Stimulated activated CD8-positive, alpha-beta memory T cell treated with anti-CD3 and anti-CD28 coated beads, Interleukin-7, amount 100 ng/mL, for 4 hours (primary cell): ENCODE results near the gene RPTOR.
A peak's percentile ranks its signal among the peaks of the same experiment; 100 is the strongest.

Experiments used
- DNase-seq, 2 donors: peaks; one replicate each; pipeline ENCODE4 v3.0.0-alpha.2; 2020; ENCODE audit warnings: low read depth in 2 of 2

The RPTOR gene

DNA sequence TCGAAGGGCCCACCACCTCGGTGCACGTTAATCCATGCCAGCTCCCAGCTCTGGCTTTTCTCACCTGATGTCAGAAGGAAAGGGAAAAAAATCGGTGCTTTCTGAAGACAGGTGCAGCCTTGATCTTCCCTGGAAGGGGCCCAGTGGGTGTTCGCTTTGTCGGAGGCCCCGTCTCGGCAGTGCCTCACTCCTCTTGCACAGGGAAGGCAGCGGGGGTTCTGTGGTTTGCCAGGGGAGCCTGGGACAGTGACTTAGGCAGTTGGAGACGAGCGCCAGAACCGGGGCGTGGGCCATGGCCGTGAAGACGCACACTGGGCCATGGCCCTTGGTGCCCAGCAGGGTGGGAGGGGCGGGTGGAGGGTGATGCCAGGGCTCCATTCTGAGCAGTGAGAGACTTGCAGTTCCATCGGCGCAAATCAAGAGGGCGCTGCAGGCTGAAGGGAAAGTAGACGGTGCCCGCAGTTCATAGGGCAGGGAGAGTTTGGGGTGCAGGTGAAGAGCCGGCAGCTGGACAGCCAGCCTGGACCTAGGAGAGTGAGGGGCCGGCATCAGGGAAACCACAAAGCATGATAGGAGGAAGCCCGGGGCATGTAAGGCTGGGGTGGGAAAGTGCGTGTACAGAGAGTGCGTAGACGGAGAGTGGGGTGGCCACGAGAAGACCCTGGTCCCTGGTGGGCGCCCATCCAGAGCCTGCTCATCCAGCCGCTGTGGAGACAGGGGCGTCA lies 345.7 kb downstream of the RPTOR start:
- DNase-seq: no peak

DNA sequence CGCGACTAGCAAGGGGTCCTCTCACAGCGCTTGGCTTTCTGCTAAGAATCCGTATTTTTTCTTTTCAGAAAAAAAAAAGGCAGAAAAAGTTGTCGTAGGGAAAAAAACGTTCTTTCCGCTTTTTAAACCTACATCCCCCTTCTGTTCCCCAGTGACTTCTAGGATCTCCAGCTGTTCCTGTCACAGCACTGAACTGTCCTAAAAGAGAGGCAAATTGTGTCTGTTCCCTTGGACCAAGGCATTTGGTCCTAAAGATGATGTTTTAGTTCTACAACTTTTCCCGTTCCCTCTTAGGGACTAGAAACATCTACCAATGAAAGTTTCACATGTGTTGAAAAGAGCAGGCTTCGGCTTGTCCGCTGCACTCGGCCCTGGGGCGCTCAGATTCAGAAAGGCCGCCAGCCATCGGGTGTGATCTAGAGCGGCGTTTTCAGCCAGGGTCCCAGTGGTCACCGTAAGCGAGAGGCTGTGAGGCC lies 346.3 kb downstream of the RPTOR start:
- DNase-seq: no peak

DNA sequence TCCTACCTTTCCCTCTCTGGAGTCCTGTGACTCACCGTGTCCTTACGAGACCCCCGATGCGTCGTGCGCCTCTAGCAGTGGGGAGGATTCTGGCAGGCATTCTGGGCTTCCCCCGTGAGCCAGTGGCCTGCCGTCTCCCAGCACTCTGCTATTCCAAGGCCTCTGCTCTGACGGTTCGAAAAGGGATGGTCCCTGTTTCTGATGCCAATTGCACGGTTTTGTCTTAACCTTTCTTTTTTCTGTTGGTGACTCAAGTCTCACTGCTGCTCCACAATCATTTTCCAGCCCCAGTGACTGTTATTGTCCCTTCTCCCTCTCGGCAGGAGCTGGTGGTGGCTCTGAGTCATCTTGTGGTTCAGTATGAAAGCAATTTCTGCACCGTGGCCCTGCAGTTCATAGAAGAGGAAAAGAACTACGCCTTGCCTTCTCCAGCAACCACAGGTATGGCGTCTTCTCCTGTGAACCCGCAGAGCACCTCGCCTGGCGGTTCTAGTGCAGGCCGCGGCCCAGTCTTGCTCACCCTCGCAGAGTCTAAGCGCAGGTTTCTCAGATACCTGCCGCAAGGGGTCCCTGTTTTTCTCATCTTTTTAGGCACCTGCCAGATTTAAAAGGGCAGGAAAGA lies 346.9 kb downstream of the RPTOR start:
- DNase-seq: peak; percentile 62 to 79

DNA sequence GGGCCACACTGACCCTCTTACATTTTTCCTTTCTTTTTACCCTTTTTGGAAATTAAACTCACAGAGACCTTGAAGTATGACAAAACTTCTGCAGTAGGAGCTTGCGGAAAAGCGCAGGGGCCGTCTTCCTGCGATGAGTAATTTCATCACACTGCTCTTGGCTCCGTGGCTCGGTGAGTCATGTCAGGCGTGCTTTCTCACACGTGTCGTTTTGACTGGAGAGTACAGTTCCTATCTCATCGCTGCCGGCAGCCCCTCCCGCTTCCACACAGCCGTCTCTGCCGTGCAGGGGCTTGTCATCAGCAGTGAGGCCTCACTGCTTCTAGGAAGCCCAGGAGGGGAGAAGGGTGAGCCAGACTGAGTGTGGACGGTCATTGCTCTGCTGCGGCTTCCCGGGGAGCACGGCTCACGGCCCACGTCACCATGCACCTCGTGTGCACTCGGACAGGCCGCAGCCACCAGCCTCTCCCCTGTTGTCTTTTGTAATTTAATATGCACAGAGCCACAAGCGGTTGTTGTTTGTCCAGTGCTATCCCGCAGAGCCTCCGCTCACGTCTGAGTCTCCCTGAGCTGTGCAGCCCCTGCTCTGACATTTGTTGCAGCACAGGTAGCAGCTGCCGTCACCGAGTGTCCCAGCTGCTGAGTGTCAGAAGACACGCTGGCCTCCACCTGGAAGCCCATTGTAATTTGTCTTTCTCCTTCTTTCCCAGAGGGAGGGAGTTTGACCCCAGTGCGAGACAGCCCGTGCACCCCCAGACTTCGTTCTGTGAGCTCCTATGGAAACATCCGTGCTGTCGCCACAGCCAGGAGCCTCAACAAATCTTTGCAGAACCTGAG lies 347.6 kb downstream of the RPTOR start:
- peak; percentile 75 to 88 for DNase-seq

DNA sequence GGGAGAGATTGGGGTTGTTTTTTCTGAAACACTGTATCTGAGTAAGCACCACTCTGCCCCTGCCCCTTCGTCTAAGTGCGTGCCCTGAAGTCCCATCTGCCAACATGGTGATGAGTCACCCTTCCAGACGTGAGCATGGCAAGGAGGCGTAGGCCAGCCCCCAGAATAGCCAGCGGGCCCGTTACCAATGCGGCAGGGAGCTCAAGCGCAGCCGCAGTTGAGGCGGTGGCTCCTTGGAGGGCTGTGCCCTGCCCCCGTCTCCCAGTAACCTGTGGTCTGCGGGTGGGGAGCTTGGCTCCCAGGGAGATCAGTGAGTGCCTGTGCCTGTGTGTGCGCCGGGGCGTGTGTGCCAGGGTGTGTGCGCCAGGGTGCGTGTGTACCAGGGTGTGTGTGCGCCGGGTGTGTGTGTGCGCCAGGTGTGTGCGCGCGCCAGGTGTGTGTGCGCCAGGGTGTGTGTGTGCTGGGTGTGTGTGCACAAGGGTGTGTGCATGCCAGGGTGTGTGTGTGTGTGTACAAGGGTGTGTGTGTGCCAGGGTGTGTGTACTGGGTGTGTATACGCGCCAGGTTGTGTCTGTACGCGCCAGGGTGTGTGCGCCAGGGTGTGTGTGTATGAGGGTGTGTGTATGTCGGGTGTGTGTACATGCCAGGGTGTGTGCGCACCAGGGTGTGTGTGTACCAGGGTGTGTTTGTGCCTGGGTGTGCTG lies 348.4 kb downstream of the RPTOR start:
- DNase-seq: peak; percentile 40 to 46

DNA sequence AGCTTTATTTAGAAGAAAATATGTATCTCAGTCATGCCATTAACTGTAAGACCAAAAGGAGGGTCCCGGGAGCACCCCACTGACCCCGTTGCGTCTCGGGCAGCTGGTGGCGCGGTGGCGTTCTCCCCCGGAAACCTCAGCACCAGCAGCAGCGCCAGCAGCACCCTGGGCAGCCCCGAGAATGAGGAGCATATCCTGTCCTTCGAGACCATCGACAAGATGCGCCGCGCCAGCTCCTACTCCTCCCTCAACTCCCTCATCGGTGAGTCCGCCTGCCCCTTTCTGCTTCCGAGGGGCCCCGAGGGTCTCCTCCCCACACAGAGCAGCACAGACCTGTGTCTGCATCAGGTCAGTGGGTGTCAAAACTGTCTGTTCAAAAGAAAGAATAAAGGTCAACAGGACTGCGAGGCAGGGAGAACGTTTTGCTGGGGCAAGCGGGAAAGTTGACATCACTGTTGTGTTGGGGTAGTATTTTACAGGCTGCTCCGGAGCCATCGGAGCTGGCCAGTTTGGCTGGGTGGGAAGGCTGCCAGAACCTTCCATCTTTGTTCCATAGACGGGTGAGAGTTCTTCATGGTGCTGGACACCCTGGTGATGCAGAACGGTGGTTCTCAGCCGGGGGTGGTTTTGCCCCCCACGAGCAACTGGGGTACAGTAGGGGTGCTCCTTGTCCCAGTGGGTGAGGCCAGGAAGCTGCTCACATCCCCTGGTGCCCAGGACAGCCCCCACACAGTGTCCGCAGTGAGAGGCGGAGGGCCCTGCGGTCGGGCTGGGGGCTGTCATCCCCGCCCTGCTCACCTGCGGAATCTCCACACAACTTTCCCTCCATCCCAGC lies 349.2 kb downstream of the RPTOR start:
- no peak for DNase-seq

DNA sequence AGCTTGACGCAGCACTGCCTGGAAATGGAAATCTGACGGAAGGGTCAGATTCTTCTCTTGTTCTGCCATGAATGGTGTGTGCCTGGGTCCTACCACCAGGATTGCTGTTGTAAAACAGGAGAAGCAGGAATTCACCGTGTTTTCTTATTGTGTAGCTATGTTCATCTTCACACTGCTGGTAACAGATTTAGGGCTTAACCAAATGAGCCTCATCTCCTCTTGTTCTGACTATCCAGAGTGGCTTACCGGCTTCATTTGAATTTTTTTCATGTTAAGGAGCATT lies 349.7 kb downstream of the RPTOR start:
- DNase-seq: no peak

DNA sequence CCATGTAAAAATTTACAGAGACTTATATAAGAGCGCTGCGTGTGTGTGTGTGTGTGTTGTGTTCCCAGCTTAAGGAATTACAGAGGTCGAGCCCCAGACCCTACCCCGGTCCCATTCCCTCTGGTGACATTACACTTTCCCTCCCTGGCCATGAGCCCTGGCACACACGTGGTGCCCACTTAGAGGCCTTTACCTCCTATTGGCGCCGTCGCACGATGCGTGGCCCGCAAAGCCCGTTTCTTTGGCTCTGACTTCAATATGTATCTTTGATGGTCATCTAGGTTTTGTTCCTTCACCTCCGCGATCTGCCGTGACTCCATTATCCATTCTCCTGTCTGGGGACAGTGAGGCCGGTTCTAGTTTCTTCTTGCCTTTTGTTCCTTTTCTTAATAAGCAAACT lies 350.1 kb downstream of the RPTOR start:
- no peak for DNase-seq

DNA sequence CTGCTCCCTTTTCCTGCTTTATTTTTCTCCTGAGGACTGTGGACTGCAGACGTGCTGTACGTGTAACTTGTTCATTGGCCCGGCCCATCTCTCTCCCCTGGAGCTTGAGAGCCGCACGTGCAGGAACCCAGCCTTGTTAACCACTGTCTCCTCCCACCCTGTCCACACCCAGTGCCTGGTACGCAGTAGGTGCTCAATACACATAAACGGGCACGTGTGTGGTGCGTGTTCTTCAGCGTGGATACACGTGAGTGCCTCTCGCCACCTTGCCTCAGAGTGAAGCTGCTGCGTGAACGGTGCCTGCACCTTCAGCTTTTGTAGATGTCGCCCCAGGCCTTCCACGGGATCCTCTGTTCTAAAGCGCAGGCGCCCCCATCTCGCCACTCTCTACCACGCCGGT lies 350.7 kb downstream of the RPTOR start:
- no peak for DNase-seq

DNA sequence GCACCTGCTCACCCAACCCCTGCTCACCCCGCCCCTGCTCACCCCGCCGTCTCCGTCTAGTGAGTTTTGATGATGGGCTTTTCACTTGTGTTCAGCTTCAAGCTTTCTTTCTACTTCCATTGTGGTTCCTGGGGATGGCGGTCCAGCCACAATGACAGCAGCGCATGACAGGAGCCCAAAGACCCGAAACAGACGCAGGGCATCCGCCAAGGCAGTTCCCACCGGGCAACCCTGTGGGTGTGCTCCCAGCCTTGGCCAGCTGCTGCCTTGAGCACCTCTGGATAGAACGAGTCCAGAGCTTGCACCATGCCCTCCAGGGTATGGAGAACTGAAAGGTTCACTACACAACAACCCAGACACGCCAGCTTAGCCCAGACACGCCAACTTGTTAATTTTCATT lies 354.1 kb downstream of the RPTOR start:
- DNase-seq: no peak

DNA sequence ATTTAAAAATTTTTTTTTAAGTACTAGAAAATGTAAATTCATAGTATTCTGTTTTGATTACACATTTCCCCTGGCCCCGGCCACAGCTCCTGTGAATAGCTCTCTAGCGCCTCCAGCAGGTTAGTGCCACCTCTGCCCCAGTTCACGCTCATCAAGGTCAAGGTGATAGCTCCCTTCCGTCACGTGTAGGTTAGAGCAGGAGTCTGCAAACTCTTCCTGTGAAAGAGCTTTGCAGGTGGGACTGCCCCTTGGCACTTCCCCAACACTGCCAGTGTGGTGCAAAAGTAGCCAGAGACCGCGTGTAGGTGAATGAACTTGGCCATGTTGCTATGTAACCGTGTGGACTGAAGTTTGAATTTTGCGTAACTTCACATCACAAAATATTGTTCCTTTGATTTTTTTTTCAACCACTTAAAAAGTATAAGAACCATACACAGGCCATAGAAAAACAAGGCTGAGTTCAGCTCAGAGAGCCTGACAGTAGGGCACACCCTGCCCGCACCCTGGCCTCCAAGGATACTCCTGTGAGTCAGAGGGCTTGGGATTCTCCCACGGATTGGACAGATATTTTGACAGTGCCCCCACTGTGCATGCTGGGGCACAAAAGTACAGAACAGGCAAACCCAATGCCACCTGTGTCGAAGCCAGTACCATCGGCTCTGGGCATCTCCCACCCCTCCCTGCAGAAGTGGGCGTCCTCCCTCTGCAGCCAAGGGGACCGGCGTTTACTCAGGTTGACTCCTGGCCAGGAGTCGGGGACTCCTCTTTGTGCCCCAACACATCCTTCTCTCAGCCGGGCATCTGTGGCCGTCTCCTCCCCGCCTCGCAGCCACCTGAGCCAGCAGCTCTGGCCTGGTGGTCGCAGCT lies 355.0 kb downstream of the RPTOR start:
- DNase-seq: peak; percentile 43 to 65

DNA sequence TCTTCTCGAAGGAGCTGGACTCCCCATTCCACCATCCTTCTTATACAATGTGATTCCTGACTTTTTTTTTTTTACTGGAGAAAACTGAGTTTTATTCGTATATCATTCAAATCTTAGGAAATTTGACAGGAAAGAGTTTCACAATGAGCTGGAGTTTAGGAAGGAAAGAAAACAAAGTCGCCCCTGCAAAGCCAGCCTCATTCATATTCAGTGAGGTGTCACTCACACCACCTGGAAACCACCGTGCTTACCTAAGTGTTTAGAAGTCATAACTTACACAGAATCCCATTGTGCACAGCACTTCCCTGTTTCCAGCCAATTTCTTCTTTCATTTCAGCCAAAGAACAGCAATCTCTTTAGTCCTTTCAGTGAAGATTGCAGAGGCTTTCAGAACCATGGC lies 356.7 kb downstream of the RPTOR start:
- DNase-seq: no peak

DNA sequence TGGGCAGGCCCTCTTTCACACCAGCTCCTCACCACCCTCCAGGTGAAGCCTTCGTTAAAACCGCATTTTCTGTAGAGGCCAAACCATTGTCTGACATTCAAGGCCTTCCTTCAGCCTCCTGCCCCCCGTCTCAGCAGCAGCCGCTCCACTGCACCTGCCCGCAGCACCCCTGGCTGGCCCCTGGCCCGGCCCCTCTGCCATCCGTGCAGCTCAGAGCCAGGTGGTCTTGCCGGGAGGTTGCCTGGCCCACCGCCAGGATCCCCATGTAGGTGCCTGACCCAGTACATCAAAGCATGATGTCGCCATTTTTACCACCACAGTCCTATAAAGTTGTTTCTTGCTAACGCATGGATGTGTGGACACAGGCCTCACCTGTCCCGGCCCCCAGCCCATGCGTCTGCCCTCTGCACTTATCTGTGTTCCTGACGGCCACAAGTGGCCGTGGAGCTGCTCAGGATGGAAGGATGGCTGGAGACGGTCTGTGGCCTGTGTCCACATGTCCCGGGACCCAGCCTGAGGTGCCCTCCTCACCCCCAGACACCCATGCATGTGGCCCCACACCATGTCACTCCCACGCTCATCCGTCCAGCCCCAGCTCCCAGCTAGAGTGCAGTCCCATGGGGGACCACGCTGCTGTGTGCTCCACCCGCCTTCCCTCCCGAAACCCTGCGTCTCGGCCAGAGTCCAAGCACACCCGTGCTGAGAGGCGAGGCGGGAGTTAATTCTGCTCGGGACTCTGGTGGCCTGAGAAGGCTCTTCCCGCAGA lies 357.7 kb downstream of the RPTOR start:
- DNase-seq: no peak

DNA sequence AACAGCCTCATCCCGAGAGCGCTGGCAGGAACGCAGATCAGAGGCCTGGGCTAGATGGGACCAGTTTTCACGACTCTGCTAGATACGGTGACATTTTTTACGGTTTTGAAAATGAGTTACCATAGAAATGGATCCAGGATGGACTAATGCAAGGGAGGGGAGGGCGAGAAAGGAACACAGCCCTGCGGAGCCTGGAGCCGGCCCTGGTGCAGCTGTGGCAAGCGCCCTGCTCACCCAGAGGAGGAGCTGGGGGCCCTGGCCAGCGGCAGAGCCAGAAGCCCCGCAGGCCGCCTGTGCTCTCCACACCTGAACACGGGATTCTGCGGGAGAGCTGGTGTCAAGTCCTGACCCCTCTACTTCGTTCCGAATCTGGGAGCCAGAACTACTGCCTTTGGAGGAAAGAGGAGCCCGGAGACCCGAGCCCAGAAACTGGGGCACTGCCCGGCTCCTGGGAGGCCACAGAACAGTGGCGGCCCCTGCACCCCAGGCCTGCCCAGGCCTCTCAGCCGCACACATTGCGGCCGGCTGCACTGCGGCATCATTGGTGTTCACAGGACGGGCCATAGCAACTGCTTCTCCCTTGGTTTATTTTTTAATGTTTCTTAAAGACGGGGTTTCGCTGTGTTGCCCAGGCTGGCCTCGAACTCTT lies 358.4 kb downstream of the RPTOR start:
- no peak for DNase-seq

DNA sequence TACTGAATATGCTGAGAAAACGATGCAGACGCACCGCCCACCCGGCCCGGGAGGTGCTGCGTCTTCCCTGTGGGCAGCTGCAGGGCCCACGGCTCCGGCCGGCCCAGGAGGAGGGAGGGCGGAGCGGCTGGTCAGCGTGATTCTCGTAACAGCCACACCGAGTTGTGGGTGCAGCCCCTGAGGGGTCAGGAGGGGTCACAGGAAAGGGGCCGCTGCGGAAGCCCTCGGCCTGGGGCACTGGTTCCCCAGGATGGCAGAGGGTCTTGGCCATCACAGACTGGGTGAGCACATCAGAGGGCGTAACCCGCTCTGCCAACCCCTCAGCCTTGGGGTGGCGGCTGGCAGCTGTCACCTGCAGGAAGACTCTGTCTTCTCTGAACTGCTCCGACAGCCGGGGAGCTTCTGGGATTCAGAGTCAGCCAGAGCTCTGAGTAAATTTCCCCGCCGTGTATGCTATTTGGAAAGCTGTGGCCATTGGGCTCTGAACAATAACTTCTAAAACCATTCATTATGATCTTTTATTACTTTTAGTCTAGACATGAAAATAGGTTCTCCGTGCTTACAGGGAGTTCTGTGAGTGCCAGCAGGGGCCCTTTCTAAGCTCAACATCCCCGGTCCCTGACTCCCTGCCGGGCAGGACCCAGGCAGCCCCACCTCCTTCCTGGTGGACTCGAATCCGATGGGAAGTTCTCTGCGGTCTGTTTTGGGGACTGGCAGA lies 359.6 kb downstream of the RPTOR start:
- no peak for DNase-seq

DNA sequence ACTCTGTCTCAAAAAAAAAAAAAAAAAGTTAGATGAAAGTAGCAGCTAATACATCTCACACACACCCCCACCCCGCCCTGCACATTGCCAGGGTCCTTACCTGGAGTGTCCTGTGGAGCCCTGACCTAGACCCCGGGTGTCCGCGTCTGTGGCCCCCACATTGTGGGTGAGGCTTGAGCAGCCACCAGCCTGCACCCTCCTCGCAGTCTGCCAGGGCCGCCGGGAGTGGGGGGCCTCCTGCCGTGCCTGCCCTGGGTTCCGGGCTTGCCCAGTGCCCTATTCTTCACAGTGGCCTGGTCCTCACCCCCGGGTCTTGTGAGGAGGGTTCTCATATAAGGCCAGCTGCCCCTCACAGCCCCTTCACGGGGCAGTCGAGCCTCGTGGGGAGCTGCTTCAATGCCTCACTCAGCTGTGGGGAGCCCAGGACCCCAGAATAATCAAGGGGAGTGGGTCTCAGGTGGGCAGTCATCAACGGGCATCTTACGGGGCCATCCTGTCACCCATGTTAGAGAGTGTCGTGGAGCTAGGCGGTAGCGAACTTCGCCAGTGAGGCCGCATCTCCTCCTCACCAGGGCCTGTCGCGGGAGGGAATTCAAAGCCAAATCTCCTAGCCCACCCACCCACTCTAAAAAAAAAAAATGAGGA lies 361.1 kb downstream of the RPTOR start:
- DNase-seq: no peak

DNA sequence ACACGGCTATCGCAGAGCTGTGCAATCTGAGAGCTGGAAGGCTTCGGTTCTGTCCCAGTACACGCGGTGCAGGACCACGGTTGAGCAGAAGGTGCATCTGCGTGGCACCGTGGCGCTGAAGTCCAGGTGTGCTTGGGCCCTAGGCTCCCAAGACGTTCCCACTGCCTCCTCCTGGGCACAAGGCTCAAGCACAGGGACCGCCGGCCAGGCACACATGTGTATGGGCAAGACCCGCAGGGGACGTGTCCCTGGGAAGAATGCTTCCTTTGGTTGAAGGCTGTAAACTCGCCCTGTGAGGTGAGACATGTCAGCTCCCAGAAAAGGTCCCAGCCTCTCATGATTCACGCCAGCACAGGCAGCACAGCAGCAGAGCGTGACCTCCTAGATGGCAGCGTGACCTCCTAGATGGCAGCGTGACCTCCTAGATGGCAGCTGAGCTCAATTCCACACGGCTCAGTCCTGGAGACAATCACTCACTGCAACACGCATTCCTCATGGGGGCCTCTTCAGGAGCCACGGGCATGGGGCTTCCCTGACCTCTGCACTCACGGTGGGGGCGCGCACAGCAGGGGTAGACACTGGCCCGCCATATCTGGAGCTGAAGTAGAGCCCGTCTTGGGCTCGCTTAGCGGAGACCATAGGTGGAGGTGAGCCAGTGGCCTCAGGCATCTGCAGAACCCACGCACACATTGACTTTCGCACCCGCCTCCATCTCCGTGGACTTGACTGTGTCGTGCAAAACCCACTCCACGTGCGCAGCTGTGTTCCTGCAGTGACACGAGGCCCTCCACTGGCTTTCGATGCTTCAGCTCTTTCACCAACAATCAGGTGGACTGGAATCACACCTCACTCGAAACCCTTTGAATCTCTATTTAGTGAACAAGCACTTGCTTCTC lies 362.0 kb downstream of the RPTOR start:
- no peak for DNase-seq
